ENCODE data around the gene ZNF813. TPM values are rescaled to one million over a fixed set of nuclear protein-coding genes. Genes with fewer than 3 reads are reported as not detected.

ZNF813 gene
- total and polyA plus RNA-seq, 9 of the 15 experiments (the other 6 are each of a cell fraction or from before 2014, with no cell fraction given): 1.3 to 8.0 (median 5.3) TPM

DNA sequence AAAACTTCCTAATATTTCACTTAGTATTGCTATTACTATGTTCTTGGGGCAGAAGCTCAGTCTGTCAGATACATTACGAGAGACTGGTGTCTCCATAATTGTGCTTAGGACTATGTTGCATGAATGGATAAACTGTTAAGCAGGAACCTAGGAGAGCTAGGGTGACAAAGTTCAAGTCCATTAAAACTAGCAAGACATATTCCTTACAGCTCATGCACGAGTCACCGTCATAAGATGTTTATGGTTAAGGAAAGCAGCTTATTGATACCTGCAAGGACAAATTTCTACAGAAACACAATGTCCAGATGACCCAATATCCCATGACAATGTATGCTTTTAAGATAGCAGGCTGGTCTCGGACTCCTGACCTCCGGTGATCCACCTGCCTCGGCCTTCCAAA, 5.7 kb upstream of the ZNF813 start:
- H4K20me1 ChIP-seq (replicated peaks; ENCODE audit: control insufficient read depth, insufficient read depth, low read length): no peaks in the 10 kb centered on the region
- TF ChIP-seq PATZ1 (CRISPR knock-in tag; IDR thresholded peaks at IDR 0.05; ENCODE audit: borderline replicate concordance) (no peak), FOXA3 (CRISPR knock-in tag; conservative IDR thresholded peaks at IDR 0.05 in 1 of 2, IDR thresholded peaks at IDR 0.05 in 1 of 2) (no peak), PKNOX1 (IDR thresholded peaks at IDR 0.05) (no peak), RHOXF2B (CRISPR knock-in tag; conservative IDR thresholded peaks at IDR 0.05) (no peak), XRCC3 (IDR thresholded peaks at IDR 0.05) (no peak), U2AF2 (optimal IDR thresholded peaks at IDR 0.05; ENCODE audit: low read depth, low read length) (no peak), NFE2L1 (tag; IDR thresholded peaks at IDR 0.05; ENCODE audit: borderline replicate concordance, low read depth) (no peak), TEAD4 (IDR thresholded peaks at IDR 0.05; ENCODE audit: low read length) (no peak), TEAD4 (CRISPR knock-in tag; IDR thresholded peaks at IDR 0.05; ENCODE audit: borderline replicate concordance) (no peak), KLF10 (CRISPR knock-in tag; IDR thresholded peaks at IDR 0.05) (no peak)
- TF ChIP-seq, protein P1, sequence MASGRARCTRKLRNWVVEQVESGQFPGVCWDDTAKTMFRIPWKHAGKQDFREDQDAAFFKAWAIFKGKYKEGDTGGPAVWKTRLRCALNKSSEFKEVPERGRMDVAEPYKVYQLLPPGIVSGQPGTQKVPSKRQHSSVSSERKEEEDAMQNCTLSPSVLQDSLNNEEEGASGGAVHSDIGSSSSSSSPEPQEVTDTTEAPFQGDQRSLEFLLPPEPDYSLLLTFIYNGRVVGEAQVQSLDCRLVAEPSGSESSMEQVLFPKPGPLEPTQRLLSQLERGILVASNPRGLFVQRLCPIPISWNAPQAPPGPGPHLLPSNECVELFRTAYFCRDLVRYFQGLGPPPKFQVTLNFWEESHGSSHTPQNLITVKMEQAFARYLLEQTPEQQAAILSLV (tag; IDR thresholded peaks at IDR 0.05): no peak
- no peak for FAIRE-seq
- intact Hi-C loops (cut with micrococcal nuclease): no loop called here
- H3K27ac ChIP-seq (ENCODE audit: extremely low read depth, low read depth, low read length): no peak overlapping the region
- DNase-seq (ENCODE audit: extremely low read depth in 1 of 4, low spot score in 3 of 4): no peak
- peaks cover 7% of the 10 kb centered on the region for H3K9me3 ChIP-seq (replicated peaks; ENCODE audit: control insufficient read depth, insufficient read depth, low read depth, low read length)
- no peaks in the 10 kb centered on the region for H3K27me3 ChIP-seq (ENCODE audit: control insufficient read depth in 2 of 2, insufficient read depth in 2 of 2, low read length in 2 of 2)
- WGBS (ENCODE audit: insufficient coverage, low coverage, missing lambda C conversion rate): 63% methylated on average over 6 of the region's 6 CpGs
- POLR2A ChIA-PET: interaction anchor here (0.7 kb wide), 2 partner anchors 111 to 1272 kb away, joined by 3 to 4 read pairs; no protein-coding TSS in a partner anchor
- H3K4me3 ChIP-seq: no peak overlapping the region
- H3K79me2 ChIP-seq (ENCODE audit: control insufficient read depth, insufficient read depth, low read length): no peaks in the 10 kb centered on the region
- H3K9ac ChIP-seq (ENCODE audit: insufficient read depth in 1 of 2, low read depth in 2 of 2, low read length in 2 of 2): no peak overlapping the region
- H3K9me1 ChIP-seq (ENCODE audit: control insufficient read depth, insufficient read depth, low read length): no peaks in the 10 kb centered on the region
- in situ Hi-C loops (cut with MboI): no loop called here
- ATAC-seq: no peak
- no peak overlapping the region for H2AFZ ChIP-seq (ENCODE audit: low read depth, low read length)
- H3K4me1 ChIP-seq (replicated peaks in 1 of 2; ENCODE audit: control insufficient read depth in 2 of 2, insufficient read depth in 2 of 2, low read length in 2 of 2): no peaks in the 10 kb centered on the region
- no peak overlapping the region for H3K4me2 ChIP-seq (ENCODE audit: insufficient read depth, low read length)
- H3K36me3 ChIP-seq (ENCODE audit: control insufficient read depth, insufficient read depth, low read length): no peaks in the 10 kb centered on the region
- BruUV-seq (replicated peaks): no TSS peak
- CTCF ChIA-PET (ENCODE audit: low intra/inter-chr PET ratio): no interaction called here

Data from K562 (cell line).